Mesendoderm (in vitro differentiated cells): Measurements from ENCODE around the gene UBL7.

Experiments
- DNase-seq: peaks from one replicate; pipeline ENCODE4 v3.0.0; 2013
- H2AK5ac ChIP-seq: 2 replicates; pipeline ENCODE4 v1.6.1; 2013; ENCODE audit warnings: low read length, inconsistent platforms
- H2BK120ac ChIP-seq: 2 replicates; pipeline ENCODE4 v1.6.1; 2013; ENCODE audit warnings: low read depth, mild to moderate bottlenecking, low read length, moderate library complexity, mixed read lengths
- H2BK15ac ChIP-seq: replicated peaks from 2 replicates; pipeline ENCODE4 v1.6.1; 2013; ENCODE audit warnings: low read depth, mild to moderate bottlenecking, moderate library complexity
- H2BK5ac ChIP-seq: 2 replicates; pipeline ENCODE4 v1.6.1; 2013; ENCODE audit warnings: low read length, inconsistent platforms
- H3K18ac ChIP-seq: 2 replicates; pipeline ENCODE4 v1.6.1; 2013; ENCODE audit warnings: mild to moderate bottlenecking, low read length, mixed read lengths
- H3K23ac ChIP-seq: one replicate; pipeline ENCODE4 v1.6.1; 2013; ENCODE audit warnings: low read length
- H3K27ac ChIP-seq: 2 replicates; pipeline ENCODE4 v1.5.1; 2013; ENCODE audit warnings: low read depth, mild to moderate bottlenecking, inconsistent platforms, low read length, moderate library complexity
- H3K27me3 ChIP-seq: 2 replicates; pipeline ENCODE4 v1.6.1; 2013; ENCODE audit warnings: low read length, control low read depth, mild to moderate bottlenecking, inconsistent platforms; ENCODE audit not compliant: insufficient read depth, poor library complexity
- H3K36me3 ChIP-seq: 2 replicates; pipeline ENCODE4 v1.6.1; 2013; ENCODE audit warnings: low read length, inconsistent platforms; ENCODE audit not compliant: control insufficient read depth, insufficient read depth
- H3K4ac ChIP-seq: one replicate; pipeline ENCODE4 v1.6.1; 2013; ENCODE audit warnings: low read depth, mild to moderate bottlenecking, low read length, moderate library complexity
- H3K4me1 ChIP-seq: 2 replicates; pipeline ENCODE4 v1.6.1; 2013; ENCODE audit warnings: low read depth, low read length, inconsistent platforms; ENCODE audit not compliant: control insufficient read depth
- H3K4me2 ChIP-seq: 2 replicates; pipeline ENCODE4 v1.6.1; 2013; ENCODE audit warnings: low read length
- H3K4me3 ChIP-seq: 2 replicates; pipeline ENCODE4 v1.5.1; 2013; ENCODE audit warnings: mild to moderate bottlenecking, low read length
- H3K56ac ChIP-seq: one replicate; pipeline ENCODE4 v1.6.1; 2013; ENCODE audit warnings: low read length
- H3K79me1 ChIP-seq: 2 replicates; pipeline ENCODE4 v1.6.1; 2013; ENCODE audit warnings: low read length, inconsistent platforms
- H3K79me2 ChIP-seq: 2 replicates; pipeline ENCODE4 v1.6.1; 2013; ENCODE audit warnings: mild to moderate bottlenecking, low read length; ENCODE audit not compliant: control insufficient read depth, insufficient read depth
- H3K9ac ChIP-seq: 2 replicates; pipeline ENCODE4 v1.6.1; 2013; ENCODE audit warnings: low read length, inconsistent platforms
- H4K5ac ChIP-seq: one replicate; pipeline ENCODE4 v1.6.1; 2013; ENCODE audit warnings: low read length
- H4K8ac ChIP-seq: one replicate; pipeline ENCODE4 v1.6.1; 2013; ENCODE audit warnings: low read depth, mild to moderate bottlenecking, control low read depth, low read length, moderate library complexity
- WGBS: extraction: QIAGEN DNeasy Blood & Tissue Kit; methylation state at CpG from one replicate; pipeline ENCODE4 v1.1.7; 2013; ENCODE audit warnings: low lambda C conversion rate, missing lambda C conversion rate; ENCODE audit not compliant: insufficient coverage; ENCODE audit errors: extremely low coverage; 5-methylcytosine and 5-hydroxymethylcytosine counted together

The UBL7 gene

GRCh38 chr15:74449095-74449494 is 11.9 kb downstream of the UBL7 start:
- no peaks in the 10 kb centered on the region for H3K79me1 ChIP-seq
- H4K8ac ChIP-seq: no peak overlapping the region
- H3K4me1 ChIP-seq: no peaks in the 10 kb centered on the region
- H3K36me3 ChIP-seq: no peaks in the 10 kb centered on the region
- H3K56ac ChIP-seq: no peak overlapping the region
- H3K23ac ChIP-seq: no peak overlapping the region
- DNase-seq: no peak
- no CpG with 5 or more reads among the region's 7 CpGs for WGBS
- no peak overlapping the region for H2BK120ac ChIP-seq
- no peak overlapping the region for H3K4me2 ChIP-seq
- no peak overlapping the region for H4K5ac ChIP-seq
- no peak overlapping the region for H2BK5ac ChIP-seq
- H3K27me3 ChIP-seq: no peaks in the 10 kb centered on the region
- no peak overlapping the region for H3K4me3 ChIP-seq
- no peak overlapping the region for H2AK5ac ChIP-seq
- no peak overlapping the region for H3K9ac ChIP-seq
- no peak overlapping the region for H3K18ac ChIP-seq
- no peaks in the 10 kb centered on the region for H3K79me2 ChIP-seq
- no peak overlapping the region for H3K27ac ChIP-seq
- no peak overlapping the region for H2BK15ac ChIP-seq
- no peak overlapping the region for H3K4ac ChIP-seq

- H3K79me1 ChIP-seq: no peaks in the 10 kb centered on the region
- H3K27ac ChIP-seq: no peak overlapping the region
- no peaks in the 10 kb centered on the region for H3K27me3 ChIP-seq
- H3K23ac ChIP-seq: no peak overlapping the region
- no peaks in the 10 kb centered on the region for H3K36me3 ChIP-seq
- WGBS: no CpG with 5 or more reads among the region's 9 CpGs
- H3K56ac ChIP-seq: no peak overlapping the region
- no peaks in the 10 kb centered on the region for H3K79me2 ChIP-seq
- H3K9ac ChIP-seq: no peak overlapping the region
- no peak overlapping the region for H3K18ac ChIP-seq
- H3K4ac ChIP-seq: no peak overlapping the region
- H3K4me2 ChIP-seq: no peak overlapping the region
- no peak overlapping the region for H4K5ac ChIP-seq
- H3K4me3 ChIP-seq: no peak overlapping the region
- no peaks in the 10 kb centered on the region for H3K4me1 ChIP-seq
- no peak overlapping the region for H2AK5ac ChIP-seq
- no peak overlapping the region for H2BK5ac ChIP-seq
- H4K8ac ChIP-seq: no peak overlapping the region
- H2BK120ac ChIP-seq: no peak overlapping the region
- DNase-seq: no peak
- no peak overlapping the region for H2BK15ac ChIP-seq
These were observed 14.9 kb downstream of the UBL7 start for GRCh38 chr15:74445816-74446763.

- Histone ChIP-seq H3K79me2 (no peaks in the 10 kb centered on the region), H3K4ac (no peak overlapping the region), H3K23ac (no peak overlapping the region), H4K5ac (no peak overlapping the region), H4K8ac (no peak overlapping the region), H3K18ac (no peak overlapping the region), H3K9ac (no peak overlapping the region), H2BK5ac (no peak overlapping the region), H2BK15ac (no peak overlapping the region), H3K4me1 (no peaks in the 10 kb centered on the region), H3K56ac (no peak overlapping the region), H3K4me2 (no peak overlapping the region), H3K79me1 (no peaks in the 10 kb centered on the region), H3K27me3 (no peaks in the 10 kb centered on the region), H2BK120ac (no peak overlapping the region), H3K36me3 (no peaks in the 10 kb centered on the region), H3K27ac (no peak overlapping the region), H2AK5ac (no peak overlapping the region), H3K4me3 (no peak overlapping the region)
- no peak for DNase-seq
- WGBS: no CpG with 5 or more reads among the region's 8 CpGs
These were observed 16.6 kb downstream of the UBL7 start for GRCh38 chr15:74444106-74445062.

GRCh38 chr15:74443100-74443909 is 17.7 kb downstream of the UBL7 start:
- Histone ChIP-seq H3K36me3 (no peaks in the 10 kb centered on the region), H3K18ac (no peak overlapping the region), H3K9ac (no peak overlapping the region), H2AK5ac (no peak overlapping the region), H4K8ac (no peak overlapping the region), H3K79me1 (no peaks in the 10 kb centered on the region), H3K27me3 (no peaks in the 10 kb centered on the region), H4K5ac (no peak overlapping the region), H3K56ac (no peak overlapping the region), H2BK5ac (no peak overlapping the region), H2BK120ac (no peak overlapping the region), H3K4ac (no peak overlapping the region), H3K23ac (no peak overlapping the region), H3K4me1 (no peaks in the 10 kb centered on the region), H3K4me2 (no peak overlapping the region), H3K79me2 (no peaks in the 10 kb centered on the region), H2BK15ac (no peak overlapping the region), H3K4me3 (no peak overlapping the region), H3K27ac (no peak overlapping the region)
- no CpG with 5 or more reads among the region's 14 CpGs for WGBS
- DNase-seq: no peak

GRCh38 chr15:74442604-74443003 is 18.4 kb downstream of the UBL7 start:
- Histone ChIP-seq H3K79me1 (no peaks in the 10 kb centered on the region), H3K4me1 (no peaks in the 10 kb centered on the region), H3K27me3 (no peaks in the 10 kb centered on the region), H3K4me2 (no peak overlapping the region), H3K18ac (no peak overlapping the region), H3K79me2 (no peaks in the 10 kb centered on the region), H3K9ac (no peak overlapping the region), H3K4ac (no peak overlapping the region), H3K27ac (no peak overlapping the region), H3K56ac (no peak overlapping the region), H2BK5ac (no peak overlapping the region), H3K36me3 (no peaks in the 10 kb centered on the region), H2BK15ac (no peak overlapping the region), H4K5ac (no peak overlapping the region), H3K23ac (no peak overlapping the region), H3K4me3 (no peak overlapping the region), H4K8ac (no peak overlapping the region), H2BK120ac (no peak overlapping the region), H2AK5ac (no peak overlapping the region)
- WGBS: no CpG with 5 or more reads among the region's 3 CpGs
- no peak for DNase-seq
